ENCODE results near the gene GRIK1.

The GRIK1 gene

DNA sequence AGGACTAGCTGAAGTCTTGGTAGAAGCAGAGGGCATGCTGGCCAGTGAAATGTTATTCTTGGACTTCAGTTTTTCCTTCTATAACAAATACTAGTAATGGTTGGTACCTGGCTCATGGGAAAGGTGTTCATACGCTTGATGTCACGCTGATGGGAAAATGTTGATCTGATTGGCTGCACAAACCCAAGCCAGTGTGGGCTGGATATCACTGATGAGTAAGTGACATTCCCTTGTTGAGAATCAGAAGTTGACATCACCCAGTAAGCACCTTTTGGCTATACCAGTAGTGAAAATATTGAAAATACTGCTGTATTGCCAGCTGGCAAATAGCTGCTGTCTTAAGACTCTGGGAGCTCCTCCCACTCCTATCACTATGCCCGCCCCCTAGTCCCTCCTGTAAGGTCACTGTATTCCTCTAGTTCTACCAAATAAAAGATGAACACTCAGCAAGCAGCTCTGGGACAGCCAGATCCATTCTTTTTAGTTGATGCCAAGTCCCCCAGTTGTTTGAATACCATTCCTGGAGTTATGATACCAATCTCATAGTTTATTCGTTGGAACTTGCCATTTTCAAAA, 168.2 kb downstream of the GRIK1 start:
- no peak overlapping the region for H2AFZ ChIP-seq (ENCODE audit: low read depth, low read length)
- no peaks in the 10 kb centered on the region for H3K36me3 ChIP-seq (ENCODE audit: insufficient read depth, low read length)
- no peaks in the 10 kb centered on the region for H3K4me1 ChIP-seq (ENCODE audit: insufficient read depth, low read length)
- peaks cover 4% of the 10 kb centered on the region for H3K27me3 ChIP-seq (ENCODE audit: insufficient read depth, low read length, poor library complexity)
- no peaks in the 10 kb centered on the region for H3K9me3 ChIP-seq (ENCODE audit: insufficient read depth, low read length, severe bottlenecking)
- no peak overlapping the region for H3K4me3 ChIP-seq (ENCODE audit: low read depth in 1 of 2, low read length in 2 of 2)
- no peaks in the 10 kb centered on the region for H4K20me1 ChIP-seq (ENCODE audit: insufficient read depth, low read length)
- TF ChIP-seq, protein P1, sequence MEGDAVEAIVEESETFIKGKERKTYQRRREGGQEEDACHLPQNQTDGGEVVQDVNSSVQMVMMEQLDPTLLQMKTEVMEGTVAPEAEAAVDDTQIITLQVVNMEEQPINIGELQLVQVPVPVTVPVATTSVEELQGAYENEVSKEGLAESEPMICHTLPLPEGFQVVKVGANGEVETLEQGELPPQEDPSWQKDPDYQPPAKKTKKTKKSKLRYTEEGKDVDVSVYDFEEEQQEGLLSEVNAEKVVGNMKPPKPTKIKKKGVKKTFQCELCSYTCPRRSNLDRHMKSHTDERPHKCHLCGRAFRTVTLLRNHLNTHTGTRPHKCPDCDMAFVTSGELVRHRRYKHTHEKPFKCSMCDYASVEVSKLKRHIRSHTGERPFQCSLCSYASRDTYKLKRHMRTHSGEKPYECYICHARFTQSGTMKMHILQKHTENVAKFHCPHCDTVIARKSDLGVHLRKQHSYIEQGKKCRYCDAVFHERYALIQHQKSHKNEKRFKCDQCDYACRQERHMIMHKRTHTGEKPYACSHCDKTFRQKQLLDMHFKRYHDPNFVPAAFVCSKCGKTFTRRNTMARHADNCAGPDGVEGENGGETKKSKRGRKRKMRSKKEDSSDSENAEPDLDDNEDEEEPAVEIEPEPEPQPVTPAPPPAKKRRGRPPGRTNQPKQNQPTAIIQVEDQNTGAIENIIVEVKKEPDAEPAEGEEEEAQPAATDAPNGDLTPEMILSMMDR (IDR thresholded peaks at IDR 0.05; ENCODE audit: borderline replicate concordance, extremely low read depth, low read length, poor library complexity, severe bottlenecking) = no peak
- TF ChIP-seq EZH2 (IDR thresholded peaks at IDR 0.05; ENCODE audit: borderline replicate concordance, low read depth, low read length, severe bottlenecking) = no peak
- H3K4me2 ChIP-seq (ENCODE audit: insufficient read depth, low read length) = no peak overlapping the region
- ATAC-seq (ENCODE audit: insufficient read depth, low read depth) (no peak), DNase-seq (no peak)
- H3K9ac ChIP-seq (ENCODE audit: low read depth, low read length) = no peak overlapping the region
- no peaks in the 10 kb centered on the region for H3K79me2 ChIP-seq (ENCODE audit: insufficient read depth, low read length)
- H3K27ac ChIP-seq (ENCODE audit: low read length) = no peak overlapping the region

DNA sequence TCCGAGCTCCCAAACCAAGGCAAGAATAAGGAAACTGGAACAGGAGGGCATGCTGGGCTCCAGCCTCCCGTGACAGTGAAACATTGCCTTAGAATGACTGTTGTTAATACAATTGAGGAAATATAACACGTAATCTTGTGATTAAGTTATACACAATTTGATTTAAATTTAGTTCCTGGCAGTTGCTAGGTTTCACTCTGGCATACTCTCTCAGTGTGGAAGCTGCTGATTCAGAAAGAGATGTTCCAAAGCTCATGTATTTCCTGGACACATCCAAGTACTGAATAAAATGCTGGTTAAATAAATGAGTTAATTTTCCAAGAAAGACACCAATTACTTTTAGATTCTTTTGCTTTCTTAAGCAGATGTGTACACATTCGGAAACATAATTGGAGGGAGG, 176.1 kb downstream of the GRIK1 start:
- Histone ChIP-seq H3K4me1 (ENCODE audit: insufficient read depth, low read length) (no peaks in the 10 kb centered on the region), H3K9ac (ENCODE audit: low read depth, low read length) (no peak overlapping the region), H3K4me3 (ENCODE audit: low read depth in 1 of 2, low read length in 2 of 2) (no peak overlapping the region), H3K79me2 (ENCODE audit: insufficient read depth, low read length) (no peaks in the 10 kb centered on the region), H3K4me2 (ENCODE audit: insufficient read depth, low read length) (no peak overlapping the region), H3K9me3 (ENCODE audit: insufficient read depth, low read length, severe bottlenecking) (no peaks in the 10 kb centered on the region), H2AFZ (ENCODE audit: low read depth, low read length) (no peak overlapping the region), H3K27me3 (ENCODE audit: insufficient read depth, low read length, poor library complexity) (peaks cover 3% of the 10 kb centered on the region), H4K20me1 (ENCODE audit: insufficient read depth, low read length) (no peaks in the 10 kb centered on the region), H3K36me3 (ENCODE audit: insufficient read depth, low read length) (no peaks in the 10 kb centered on the region), H3K27ac (ENCODE audit: low read length) (no peak overlapping the region)
- DNase-seq (no peak), ATAC-seq (ENCODE audit: insufficient read depth, low read depth) (no peak)
- TF ChIP-seq, protein P1 (IDR thresholded peaks at IDR 0.05; ENCODE audit: borderline replicate concordance, extremely low read depth, low read length, poor library complexity, severe bottlenecking) = no peak
- TF ChIP-seq EZH2 (IDR thresholded peaks at IDR 0.05; ENCODE audit: borderline replicate concordance, low read depth, low read length, severe bottlenecking) = no peak

DNA sequence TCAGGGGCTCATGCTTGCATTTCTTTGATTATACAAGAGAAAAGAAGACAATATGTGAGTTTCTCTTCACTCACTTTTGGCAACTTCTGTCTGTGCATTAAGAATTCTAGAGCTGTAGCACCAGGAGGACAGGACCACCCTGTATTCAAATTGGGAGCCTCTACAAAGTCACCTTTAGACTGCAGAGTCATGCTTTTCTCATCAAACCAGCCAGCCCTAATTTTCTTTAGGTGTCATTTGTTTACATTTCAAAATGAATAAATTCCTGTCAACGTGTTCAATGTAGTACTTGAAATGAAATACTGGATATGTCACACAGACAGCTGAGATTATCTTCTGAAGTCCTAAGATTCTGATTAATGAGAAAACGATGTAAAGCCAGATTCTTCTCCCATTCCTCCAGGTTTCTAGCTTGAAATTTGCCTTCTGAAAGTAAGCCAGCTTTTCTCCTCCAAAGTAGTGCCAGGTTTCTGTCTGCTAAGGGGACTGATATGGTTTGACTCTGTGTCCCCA, 177.2 kb downstream of the GRIK1 start:
- H3K4me2 ChIP-seq (ENCODE audit: insufficient read depth, low read length) = no peak overlapping the region
- no peaks in the 10 kb centered on the region for H4K20me1 ChIP-seq (ENCODE audit: insufficient read depth, low read length)
- H3K4me3 ChIP-seq (ENCODE audit: low read depth in 1 of 2, low read length in 2 of 2) = no peak overlapping the region
- H3K36me3 ChIP-seq (ENCODE audit: insufficient read depth, low read length) = no peaks in the 10 kb centered on the region
- no peak for ATAC-seq (ENCODE audit: insufficient read depth, low read depth)
- TF ChIP-seq EZH2 (IDR thresholded peaks at IDR 0.05; ENCODE audit: borderline replicate concordance, low read depth, low read length, severe bottlenecking) = no peak
- TF ChIP-seq, protein P1 (IDR thresholded peaks at IDR 0.05; ENCODE audit: borderline replicate concordance, extremely low read depth, low read length, poor library complexity, severe bottlenecking) = no peak
- H2AFZ ChIP-seq (ENCODE audit: low read depth, low read length) = no peak overlapping the region
- no peak for DNase-seq
- H3K27me3 ChIP-seq (ENCODE audit: insufficient read depth, low read length, poor library complexity) = peaks cover 6% of the 10 kb centered on the region
- H3K79me2 ChIP-seq (ENCODE audit: insufficient read depth, low read length) = no peaks in the 10 kb centered on the region
- H3K9me3 ChIP-seq (ENCODE audit: insufficient read depth, low read length, severe bottlenecking) = no peaks in the 10 kb centered on the region
- H3K9ac ChIP-seq (ENCODE audit: low read depth, low read length) = no peak overlapping the region
- no peak overlapping the region for H3K27ac ChIP-seq (ENCODE audit: low read length)
- H3K4me1 ChIP-seq (ENCODE audit: insufficient read depth, low read length) = no peaks in the 10 kb centered on the region
